Measurements from ENCODE around the gene ZPBP2.

ZPBP2 gene

GRCh38 chr17:39863918-39864746, 3.9 kb upstream of the ZPBP2 start, which contains the start of gene IKZF3:
Gene IKZF3 (minus strand): TSS chr17:39864312. CDS start chr17:39864126, 186 bp downstream.
- no peak within 1 kb of the TSS for H3K27ac ChIP-seq
- DNase-seq (ENCODE audit: low spot score): peak; percentile 76
- ChIA-PET CTCF (interaction anchor here (0.6 to 1.7 kb wide), 7 partner anchors 26 to 353 kb away, joined by 3 to 6 read pairs (median 3); no protein-coding TSS in a partner anchor), POLR2A (ENCODE audit: low non-redundant PET) (interaction anchor here (0.5 kb wide), 1 partner anchor 154 kb away, joined by 3 read pairs; no protein-coding TSS in a partner anchor)
- peak; percentile 58 for TF ChIP-seq CTCF (conservative IDR thresholded peaks at IDR 0.05; ENCODE audit: low read depth)

- ChIA-PET POLR2A (ENCODE audit: low non-redundant PET) (no interaction called here), CTCF (no interaction called here)
- DNase-seq (ENCODE audit: low spot score): no peak
- H3K27ac ChIP-seq: no peak overlapping the region
- TF ChIP-seq CTCF (conservative IDR thresholded peaks at IDR 0.05; ENCODE audit: low read depth): no peak
Observed at GRCh38 chr17:39866013-39866730, 1.8 kb upstream of the ZPBP2 start.

DNA sequence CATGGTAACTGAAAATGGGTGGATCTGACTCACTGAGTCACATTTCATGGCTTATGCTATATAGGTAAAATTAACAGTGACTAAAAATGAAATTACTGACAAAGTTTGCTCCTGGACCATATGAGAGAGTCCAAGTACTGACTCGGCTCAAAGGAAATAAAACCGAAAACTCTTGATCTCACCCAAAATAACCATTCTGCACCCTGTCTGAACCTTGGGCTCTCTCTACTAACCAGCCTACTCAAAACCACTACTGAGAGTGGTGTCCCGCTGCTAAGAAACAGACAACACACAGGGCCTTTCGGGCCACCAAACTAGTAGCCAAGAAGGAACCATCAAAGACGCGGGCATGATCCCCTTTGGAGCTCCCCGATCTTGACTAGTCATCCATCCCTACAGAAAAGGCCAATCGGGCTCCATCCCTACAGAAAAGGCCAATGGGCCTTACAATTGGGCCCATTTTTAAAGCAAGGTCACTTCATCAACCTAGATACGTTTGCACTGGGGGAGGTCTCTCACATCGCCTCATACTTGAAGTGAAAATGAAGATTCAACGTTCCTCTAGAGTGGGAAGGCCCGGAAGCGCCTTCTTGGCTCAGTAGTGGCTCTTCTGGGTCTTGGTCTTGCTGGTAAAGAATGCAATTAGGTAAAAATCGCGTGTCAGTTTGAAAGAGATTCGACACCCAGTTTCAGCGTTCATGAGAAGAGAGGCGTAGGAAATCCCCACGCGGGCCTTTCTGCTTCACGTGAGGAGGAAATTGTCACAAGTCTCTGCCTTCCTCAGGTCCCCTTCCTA, 720 bp upstream of the ZPBP2 start:
- ChIA-PET CTCF (no interaction called here), POLR2A (ENCODE audit: low non-redundant PET) (no interaction called here)
- no peak overlapping the region for H3K27ac ChIP-seq
- no peak for DNase-seq (ENCODE audit: low spot score)
- no peak for TF ChIP-seq CTCF (conservative IDR thresholded peaks at IDR 0.05; ENCODE audit: low read depth)

DNA sequence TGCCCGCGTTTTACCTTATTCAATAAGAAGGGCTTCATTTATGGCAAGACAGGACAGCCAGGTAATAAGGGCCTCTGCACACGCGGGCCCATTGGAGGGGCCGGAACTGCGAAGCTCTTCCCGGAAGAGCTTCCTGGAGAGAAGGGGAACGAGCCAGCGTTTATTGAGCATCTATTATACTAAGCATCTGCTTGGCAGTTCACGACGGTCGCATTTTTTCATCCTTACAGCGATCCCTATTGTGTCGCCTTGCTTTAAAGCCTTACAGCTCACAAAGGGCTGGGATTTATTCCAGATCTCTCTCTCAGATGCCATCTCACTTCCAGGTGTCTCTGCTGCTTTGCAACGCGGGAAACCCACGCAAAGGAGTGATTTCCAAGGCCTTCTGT, 546 bp downstream of the ZPBP2 start:
- POLR2A ChIA-PET (ENCODE audit: low non-redundant PET): no interaction called here
- no peak overlapping the region for H3K27ac ChIP-seq

DNA sequence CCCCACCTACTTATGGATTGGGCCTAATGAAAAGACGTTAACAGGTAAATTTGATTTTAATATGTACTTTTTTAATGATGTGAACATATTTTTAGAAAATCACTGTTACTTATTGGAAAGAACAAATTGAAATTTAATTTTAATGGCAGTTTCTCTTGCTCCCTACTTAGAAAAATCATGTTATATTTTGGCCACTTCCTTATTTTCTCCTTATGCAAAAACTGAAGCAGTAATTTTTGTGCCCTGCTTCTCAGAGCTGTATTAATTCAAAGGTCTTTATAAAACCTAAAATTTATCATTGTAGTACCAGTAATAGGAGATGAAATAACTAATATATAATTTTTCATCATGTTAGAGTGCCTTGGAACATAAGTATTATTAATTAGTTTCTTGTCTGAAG, 2.8 kb downstream of the ZPBP2 start:
- CTCF ChIA-PET: no interaction called here
- POLR2A ChIA-PET (ENCODE audit: low non-redundant PET): no interaction called here
- no peak overlapping the region for H3K27ac ChIP-seq
- no peak for DNase-seq (ENCODE audit: low spot score)
- TF ChIP-seq CTCF (conservative IDR thresholded peaks at IDR 0.05; ENCODE audit: low read depth): no peak

More for the DNA sequence above, 546 bp downstream of the ZPBP2 start:
- DNase-seq (ENCODE audit: low spot score): no peak
- CTCF ChIA-PET: no interaction called here
- TF ChIP-seq CTCF (conservative IDR thresholded peaks at IDR 0.05; ENCODE audit: low read depth): no peak

- CTCF ChIA-PET: interaction anchor here (0.6 kb wide), 2 partner anchors 105 to 229 kb away, joined by 3 to 6 read pairs; no protein-coding TSS in a partner anchor
- POLR2A ChIA-PET (ENCODE audit: low non-redundant PET): no interaction called here
- TF ChIP-seq CTCF (conservative IDR thresholded peaks at IDR 0.05; ENCODE audit: low read depth): no peak
- no peak for DNase-seq (ENCODE audit: low spot score)
- no peak overlapping the region for H3K27ac ChIP-seq
Observed at GRCh38 chr17:39871801-39872200, 3.8 kb downstream of the ZPBP2 start.
